HCT116 (cell line): ENCODE results near the gene DDX41. TPM values are rescaled to one million over a fixed set of nuclear protein-coding genes. Genes with fewer than 3 reads are reported as not detected.

Experiments used
- ATAC-seq: fragments of 200-7000 bp; cut with Tn5 transposase; 2 replicates; pipeline ENCODE4 v1.9.1; 2020; ENCODE audit warnings: mild to moderate bottlenecking, moderate library complexity
- BruUV-seq: library from RNA; stranded (reverse); fragments of 400-500 nt; replicated peaks from 2 replicates; lab custom pipeline; 2021; lab: Mats Ljungman, UMichigan
- CTCF ChIA-PET: fragments of 300-600 bp; sonication (Branson Sonifier 250); formaldehyde crosslinking; loops from one replicate; lab custom pipeline; 2021; ENCODE audit warnings: antibody characterized with exemption; lab: Charles Lee
- POLR2A ChIA-PET: fragments of 300-600, 350-600 bp; sonication (Branson Sonifier 250); formaldehyde crosslinking; loops from one replicate; lab custom pipeline; 2021; ENCODE audit warnings: antibody characterized with exemption; lab: Charles Lee
- RAD21 ChIA-PET, 2 experiments: fragments of 300-600 bp; sonication (Branson Sonifier 250); formaldehyde crosslinking; loops; one replicate each; lab custom pipeline; 2023; ENCODE audit warnings: low total read pairs in 2 of 2; ENCODE audit not compliant: uncharacterized antibody in 2 of 2, unreplicated experiment in 2 of 2, low non-redundant PET in 1 of 2; lab: Charles Lee
- DNase-seq: peaks from one replicate; pipeline ENCODE4 v3.0.0-alpha.2; 2010; ENCODE audit warnings: low read depth, low spot score
- H2AFZ ChIP-seq: fragments of 200-600 bp; shearing (Covaris generic), sonication (generic); 2 replicates; pipeline ENCODE4 v1.6.1; 2017; ENCODE audit warnings: low read depth, mixed run types, mixed read lengths, antibody characterized with exemption, low read length; ENCODE audit not compliant: poor library complexity, severe bottlenecking
- H3K27ac ChIP-seq: 2 replicates; pipeline ENCODE4 v1.5.1; 2012; ENCODE audit warnings: low read depth, low read length
- H3K27me3 ChIP-seq: fragments of 200-600 bp; sonication (generic); 2 replicates; pipeline ENCODE4 v1.6.1; 2016; ENCODE audit warnings: mixed run types, low read length, mixed read lengths; ENCODE audit not compliant: insufficient read depth
- H3K36me3 ChIP-seq, 2 experiments: fragments of 200-500 bp in 1 of 2; fragments of 200-600 bp in 1 of 2; sonication (Bioruptor generic) in 1 of 2; sonication (generic) in 1 of 2; 2 replicates each; pipeline versions ENCODE4 v1.5.1 to v1.6.1; 2014 to 2016; ENCODE audit warnings: low read length in 2 of 2, inconsistent platforms in 1 of 2, mixed read lengths in 1 of 2, mixed run types in 1 of 2; ENCODE audit not compliant: insufficient read depth in 2 of 2, control insufficient read depth in 1 of 2
- H3K4me1 ChIP-seq, 2 experiments: fragments of 200-600 bp in 1 of 2; sonication (generic) in 1 of 2; 2 replicates each; pipeline versions ENCODE4 v1.5.1 to v1.6.1; 2012 to 2017; ENCODE audit warnings: low read length in 2 of 2, inconsistent platforms in 1 of 2, mild to moderate bottlenecking in 1 of 2, mixed read lengths in 1 of 2, mixed run types in 1 of 2, moderate library complexity in 1 of 2; ENCODE audit not compliant: insufficient read depth in 2 of 2, control insufficient read depth in 1 of 2
- H3K4me2 ChIP-seq: fragments of 200-600 bp; sonication (generic); 2 replicates; pipeline ENCODE4 v1.6.1; 2017; ENCODE audit warnings: mixed run types, low read length, mixed read lengths
- H3K4me3 ChIP-seq, 2 experiments: fragments of 200-600 bp in 1 of 2; sonication (generic) in 1 of 2; replicated peaks in 1 of 2; 2 replicates each; pipeline ENCODE4 v1.5.1; 2011 to 2016; ENCODE audit warnings: low read length in 2 of 2, control low read depth in 1 of 2, low read depth in 1 of 2, mild to moderate bottlenecking in 1 of 2, mixed read lengths in 1 of 2, mixed run types in 1 of 2
- H3K79me2 ChIP-seq: fragments of 200-600 bp; sonication (generic); 2 replicates; pipeline ENCODE4 v1.6.1; 2017; ENCODE audit warnings: mild to moderate bottlenecking, mixed run types, low read length, moderate library complexity, mixed read lengths; ENCODE audit not compliant: insufficient read depth
- H3K9ac ChIP-seq: fragments of 200-600 bp; sonication (generic); 2 replicates; pipeline ENCODE4 v1.6.1; 2016; ENCODE audit warnings: low read length, mixed read lengths
- H3K9me2 ChIP-seq: fragments of 200-600 bp; sonication (generic), shearing (Covaris generic); 2 replicates; pipeline ENCODE4 v1.6.1; 2017; ENCODE audit warnings: mixed run types, mild to moderate bottlenecking, moderate library complexity; ENCODE audit not compliant: insufficient read depth
- H3K9me3 ChIP-seq, 2 experiments: fragments of 200-500 bp in 1 of 2; fragments of 200-600 bp in 1 of 2; sonication (Bioruptor generic) in 1 of 2; sonication (generic) in 1 of 2; 2 replicates each; pipeline ENCODE4 v1.6.1; 2014 to 2017; ENCODE audit warnings: low read length in 2 of 2, mixed read lengths in 2 of 2, inconsistent platforms in 1 of 2, low read depth in 1 of 2, mild to moderate bottlenecking in 1 of 2, mixed run types in 1 of 2, moderate library complexity in 1 of 2; ENCODE audit not compliant: control insufficient read depth in 1 of 2, insufficient read depth in 1 of 2
- H4K20me1 ChIP-seq: fragments of 200-600 bp; sonication (generic), shearing (Covaris generic); 2 replicates; pipeline ENCODE4 v1.6.1; 2017; ENCODE audit warnings: mixed run types, mild to moderate bottlenecking, moderate library complexity; ENCODE audit not compliant: insufficient read depth
- CBX3 ChIP-seq: IDR thresholded peaks from 2 replicates; pipeline ENCODE4 v1.6.1; 2012; ENCODE audit warnings: low read depth
- CTCF ChIP-seq, 3 experiments: fragments of 200-600 bp in 1 of 3; sonication (generic) in 1 of 3; IDR thresholded peaks in 2 of 3; conservative IDR thresholded peaks in 1 of 3; 2 replicates each; pipeline ENCODE4 v1.5.1; 2012 to 2017; ENCODE audit warnings: low read depth in 2 of 3, low read length in 2 of 3, antibody characterized with exemption in 1 of 3, borderline replicate concordance in 1 of 3, control low read depth in 1 of 3, mild to moderate bottlenecking in 1 of 3, mixed read lengths in 1 of 3, mixed run types in 1 of 3, moderate library complexity in 1 of 3; ENCODE audit not compliant: insufficient read depth in 1 of 3
- EGR1 ChIP-seq: IDR thresholded peaks from 2 replicates; pipeline ENCODE4 v1.6.1; 2012; ENCODE audit warnings: low read depth
- ELF1 ChIP-seq: IDR thresholded peaks from 2 replicates; pipeline ENCODE4 v1.6.1; 2012; ENCODE audit warnings: low read depth, borderline replicate concordance
- EZH2 ChIP-seq: fragments of 200-600 bp; sonication (generic); IDR thresholded peaks from 2 replicates; pipeline ENCODE4 v1.6.1; 2017; ENCODE audit warnings: antibody characterized with exemption, mixed run types
- FOSL1 ChIP-seq: IDR thresholded peaks from 2 replicates; pipeline ENCODE4 v1.6.1; 2012; ENCODE audit warnings: low read depth
- JUND ChIP-seq: IDR thresholded peaks from 2 replicates; pipeline ENCODE4 v1.6.1; 2012
- MAX ChIP-seq: IDR thresholded peaks from 2 replicates; pipeline ENCODE4 v1.6.1; 2012
- POLR2AphosphoS5 ChIP-seq: IDR thresholded peaks from 2 replicates; pipeline ENCODE4 v1.6.1; 2011; ENCODE audit warnings: mild to moderate bottlenecking, low read depth, low read length, moderate library complexity
- SIN3A ChIP-seq: IDR thresholded peaks from 2 replicates; pipeline ENCODE4 v1.6.1; 2012; ENCODE audit warnings: low read depth
- TCF7L2 ChIP-seq: IDR thresholded peaks from 2 replicates; pipeline ENCODE4 v1.7.0; 2011; ENCODE audit warnings: borderline replicate concordance, inconsistent platforms; ENCODE audit not compliant: insufficient read depth, insufficient read length; ENCODE audit errors: extremely low read depth
- YY1 ChIP-seq: IDR thresholded peaks from 2 replicates; pipeline ENCODE4 v1.6.1; 2011; ENCODE audit warnings: low read length, low read depth, moderate library complexity, mild to moderate bottlenecking; ENCODE audit not compliant: insufficient replicate concordance; ENCODE audit errors: extremely low read depth
- ZBTB33 ChIP-seq: IDR thresholded peaks from 2 replicates; pipeline ENCODE4 v1.6.1; 2011; ENCODE audit warnings: mild to moderate bottlenecking, low read length, moderate library complexity; ENCODE audit not compliant: insufficient replicate concordance; ENCODE audit errors: extremely low read depth
- ZFX ChIP-seq: fragments of 450-650 bp; IDR thresholded peaks from 2 replicates; pipeline ENCODE4 v1.6.1; 2017
- ZNF274 ChIP-seq: fragments of 200-500 bp; sonication (Bioruptor generic); IDR thresholded peaks from 2 replicates; pipeline ENCODE4 v1.6.1; 2014; ENCODE audit warnings: mild to moderate bottlenecking, low read depth, low read length, inconsistent platforms
- intact Hi-C: fragments of 100-400 bp; cut with micrococcal nuclease; formaldehyde crosslinking; loops from 2 replicates; pipeline ENCODE4 v1.10.0; 2022
- total RNA-seq: library from RNA; stranded (reverse); gene quantifications from one replicate; pipeline ENCODE4 v1.2.1, GENCODE V29; 2021; ENCODE audit not compliant: unreplicated experiment

The DDX41 gene
- total RNA-seq, 1 experiment from 2014 or later, result 141 TPM

GRCh38 chr5:177554474-177555111 is 37.8 kb upstream of the DDX41 start, which contains the start of gene FAM193B:
Gene FAM193B (minus strand): TSS chr5:177554563. CDS start chr5:177554458, 105 bp downstream.
- DNase-seq, result peak; percentile 80
- H3K9me3 ChIP-seq, result no peaks in the 10 kb centered on the region
- H3K9me2 ChIP-seq, result no peaks in the 10 kb centered on the region
- peaks cover 11 to 22% of the 10 kb centered on the region in 2 experiments; a peak in 3 of 4 replicates for H3K4me1 ChIP-seq
- peaks cover 41% of the 10 kb centered on the region for H3K79me2 ChIP-seq
- BruUV-seq, result TSS peak; percentile 74
- ChIA-PET POLR2A (no interaction called here), RAD21 (no interaction called here), CTCF (no interaction called here)
- H3K4me3 ChIP-seq, result peak within 1 kb of the TSS; percentile 86 to 93
- H3K4me2 ChIP-seq, result peak within 1 kb of the TSS; percentile 94
- peak; percentile 96 for ATAC-seq
- H3K9ac ChIP-seq, result peak within 1 kb of the TSS; percentile 80
- H2AFZ ChIP-seq, result peak within 1 kb of the TSS; percentile 98
- intact Hi-C loops, result no loop called here
- no peaks in the 10 kb centered on the region for H4K20me1 ChIP-seq
- H3K27ac ChIP-seq, result peak within 1 kb of the TSS; percentile 68; the same call in 1 of the 2 replicates
- TF ChIP-seq JUND, result no peak
- 0 out of 2 replicates have a peak, but pooled peaks have one; percentile 27 for TF ChIP-seq ZFX
- 0 out of 2 replicates have a peak, but pooled peaks have one; percentile 16 for TF ChIP-seq MAX
- no peak for TF ChIP-seq ELF1
- no peak for TF ChIP-seq EZH2
- TF ChIP-seq ZNF274, result no peak
- peak; percentile 52; the same call in 1 of the 2 replicates for TF ChIP-seq CBX3
- TF ChIP-seq FOSL1, result no peak
- TF ChIP-seq SIN3A, result no peak
- peak; percentile 73 for TF ChIP-seq EGR1
- TF ChIP-seq TCF7L2, result no peak
- TF ChIP-seq CTCF (IDR thresholded peaks at IDR 0.05 in 2 of 3, conservative IDR thresholded peaks at IDR 0.05 in 1 of 3; ENCODE audit: borderline replicate concordance in 1 of 3, insufficient read depth in 1 of 3, low read depth in 2 of 3, low read length in 2 of 3), result peak in 2 of 3 experiments; percentile 17 to 30; a peak in 2 of 6 replicates
- peak; percentile 99 for TF ChIP-seq YY1
- no peak for TF ChIP-seq ZBTB33
- peak; percentile 61; the same call in 1 of the 2 replicates for TF ChIP-seq POLR2AphosphoS5
- TF ChIP-seq, all 23 proteins: peak for 7
- H3K27me3 ChIP-seq, result no peaks in the 10 kb centered on the region
- H3K36me3 ChIP-seq, result peaks cover 0 to 4% of the 10 kb centered on the region in 2 experiments; a peak in 1 of 4 replicates
